ENCODE results near the gene DYNLRB1. TPM values are rescaled to one million over a fixed set of nuclear protein-coding genes. Genes with fewer than 3 reads are reported as not detected.
"Not testable (repeated sequence)": the region's sequence is repeated elsewhere in the genome, so short reads cannot be mapped to it uniquely, and the experiment has no call there.

The DYNLRB1 gene
- total and polyA plus RNA-seq, 2 donors from 2014 or later, result 185 to 676 TPM

DNA sequence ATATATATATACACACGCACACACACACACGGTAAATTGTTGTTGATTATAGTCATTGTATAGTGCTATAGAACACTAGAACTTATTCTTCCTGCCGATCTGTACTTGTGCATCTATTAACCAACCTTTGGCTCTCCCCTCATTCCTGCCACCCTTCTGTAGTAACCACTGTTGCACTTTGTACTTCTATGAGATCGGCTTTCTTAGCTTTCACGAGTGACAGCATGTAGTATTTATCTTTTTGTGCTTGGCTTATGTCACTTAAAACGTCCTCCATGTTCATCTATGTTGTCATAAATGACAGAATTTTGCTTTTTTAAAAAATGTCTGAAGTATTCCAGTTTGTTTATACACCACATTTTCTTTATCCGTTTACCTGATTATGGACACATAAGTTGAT, 20.9 kb upstream of the DYNLRB1 start:
- FAIRE-seq, result no peak
- no peak overlapping the region for H3K4me3 ChIP-seq (ENCODE audit: low read length in 3 of 3)
- intact Hi-C loops (cut with DNase I), result no loop called here
- no peaks in the 10 kb centered on the region for H3K4me1 ChIP-seq (ENCODE audit: control insufficient read depth in 2 of 3, insufficient read depth in 2 of 3, low read depth in 1 of 3, low read length in 3 of 3)
- no peak for DNase-seq
- no peak overlapping the region for H3K27ac ChIP-seq (ENCODE audit: low read depth in 2 of 2, low read length in 2 of 2)
- no peaks in the 10 kb centered on the region for H3K27me3 ChIP-seq (ENCODE audit: control insufficient read depth, insufficient read depth, low read length)
- no peak overlapping the region for H3K9ac ChIP-seq (ENCODE audit: low read length in 3 of 3)
- no peaks in the 10 kb centered on the region for H3K9me3 ChIP-seq (ENCODE audit: control insufficient read depth in 2 of 3, insufficient read depth in 1 of 3, low read length in 3 of 3)
- TF ChIP-seq, protein P1, sequence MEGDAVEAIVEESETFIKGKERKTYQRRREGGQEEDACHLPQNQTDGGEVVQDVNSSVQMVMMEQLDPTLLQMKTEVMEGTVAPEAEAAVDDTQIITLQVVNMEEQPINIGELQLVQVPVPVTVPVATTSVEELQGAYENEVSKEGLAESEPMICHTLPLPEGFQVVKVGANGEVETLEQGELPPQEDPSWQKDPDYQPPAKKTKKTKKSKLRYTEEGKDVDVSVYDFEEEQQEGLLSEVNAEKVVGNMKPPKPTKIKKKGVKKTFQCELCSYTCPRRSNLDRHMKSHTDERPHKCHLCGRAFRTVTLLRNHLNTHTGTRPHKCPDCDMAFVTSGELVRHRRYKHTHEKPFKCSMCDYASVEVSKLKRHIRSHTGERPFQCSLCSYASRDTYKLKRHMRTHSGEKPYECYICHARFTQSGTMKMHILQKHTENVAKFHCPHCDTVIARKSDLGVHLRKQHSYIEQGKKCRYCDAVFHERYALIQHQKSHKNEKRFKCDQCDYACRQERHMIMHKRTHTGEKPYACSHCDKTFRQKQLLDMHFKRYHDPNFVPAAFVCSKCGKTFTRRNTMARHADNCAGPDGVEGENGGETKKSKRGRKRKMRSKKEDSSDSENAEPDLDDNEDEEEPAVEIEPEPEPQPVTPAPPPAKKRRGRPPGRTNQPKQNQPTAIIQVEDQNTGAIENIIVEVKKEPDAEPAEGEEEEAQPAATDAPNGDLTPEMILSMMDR (IDR thresholded peaks at IDR 0.05; ENCODE audit: borderline replicate concordance, extremely low read depth, insufficient read depth), result no peak
- peaks cover 15 to 30% (median 16%) of the 10 kb centered on the region in 3 donors for H3K36me3 ChIP-seq (ENCODE audit: control insufficient read depth in 2 of 3, insufficient read depth in 3 of 3, low read length in 3 of 3)

DNA sequence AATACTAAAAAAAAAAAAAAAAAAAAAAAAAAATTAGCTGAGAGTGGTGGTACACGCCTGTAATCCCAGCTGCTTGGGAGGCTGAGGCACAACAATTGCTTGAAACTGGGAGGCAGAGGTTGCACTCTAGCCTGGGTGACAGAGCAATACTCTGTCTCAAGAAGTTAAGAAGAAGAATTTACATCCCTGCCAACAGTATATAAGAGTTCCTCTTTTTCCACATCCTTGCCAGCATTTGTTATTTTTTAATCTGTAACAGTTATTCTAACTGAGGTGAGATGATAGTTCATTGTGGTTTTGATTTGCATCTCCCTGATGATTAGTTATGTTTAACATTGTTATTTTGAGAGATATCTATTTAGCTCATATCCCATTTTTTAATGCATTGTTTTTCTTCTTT, 20.3 kb upstream of the DYNLRB1 start:
- no peaks in the 10 kb centered on the region for H3K27me3 ChIP-seq (ENCODE audit: control insufficient read depth, insufficient read depth, low read length)
- DNase-seq (no peak), FAIRE-seq (no peak)
- H3K27ac ChIP-seq (ENCODE audit: low read depth in 2 of 2, low read length in 2 of 2), result no peak overlapping the region
- peaks cover 10 to 25% (median 19%) of the 10 kb centered on the region in 3 donors for H3K36me3 ChIP-seq (ENCODE audit: control insufficient read depth in 2 of 3, insufficient read depth in 3 of 3, low read length in 3 of 3)
- TF ChIP-seq, protein P1 (IDR thresholded peaks at IDR 0.05; ENCODE audit: borderline replicate concordance, extremely low read depth, insufficient read depth), result no peak
- peaks cover 0 to 2% (median 0%) of the 10 kb centered on the region in 3 donors for H3K9me3 ChIP-seq (ENCODE audit: control insufficient read depth in 2 of 3, insufficient read depth in 1 of 3, low read length in 3 of 3)
- intact Hi-C loops (cut with DNase I), result no loop called here
- no peak overlapping the region for H3K4me3 ChIP-seq (ENCODE audit: low read length in 3 of 3)
- no peak overlapping the region for H3K9ac ChIP-seq (ENCODE audit: low read length in 3 of 3)
- no peaks in the 10 kb centered on the region for H3K4me1 ChIP-seq (ENCODE audit: control insufficient read depth in 2 of 3, insufficient read depth in 2 of 3, low read depth in 1 of 3, low read length in 3 of 3)

DNA sequence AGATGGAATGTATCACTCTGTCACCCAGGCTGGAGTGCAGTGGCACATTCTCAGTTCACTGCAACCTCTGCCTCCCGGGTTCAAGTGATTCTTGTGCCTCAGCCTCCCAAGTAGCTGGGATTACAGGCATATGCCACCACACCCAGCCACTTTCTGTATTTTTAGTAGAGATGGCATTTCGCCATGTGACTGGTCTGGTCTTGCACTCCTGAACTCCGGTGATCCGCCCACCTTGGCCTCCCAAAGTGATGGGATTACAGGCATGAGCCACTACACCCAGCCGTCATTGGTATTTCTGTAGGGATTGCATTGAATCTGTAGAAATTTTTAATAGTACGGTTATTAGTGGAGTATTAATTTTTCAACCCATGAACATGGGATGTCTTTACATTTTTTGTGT, 18.6 kb upstream of the DYNLRB1 start:
- H3K4me3 ChIP-seq (ENCODE audit: low read length in 3 of 3); DNase-seq; H3K27ac ChIP-seq (ENCODE audit: low read depth in 2 of 2, low read length in 2 of 2); FAIRE-seq; H3K9me3 ChIP-seq (ENCODE audit: control insufficient read depth in 2 of 3, insufficient read depth in 1 of 3, low read length in 3 of 3); H3K27me3 ChIP-seq (ENCODE audit: control insufficient read depth, insufficient read depth, low read length); intact Hi-C loops (cut with DNase I); H3K9ac ChIP-seq (ENCODE audit: low read length in 3 of 3); H3K4me1 ChIP-seq (ENCODE audit: control insufficient read depth in 2 of 3, insufficient read depth in 2 of 3, low read depth in 1 of 3, low read length in 3 of 3): not testable (repeated sequence)
- peaks cover 8 to 22% (median 16%) of the 10 kb centered on the region in 3 donors for H3K36me3 ChIP-seq (ENCODE audit: control insufficient read depth in 2 of 3, insufficient read depth in 3 of 3, low read length in 3 of 3)

DNA sequence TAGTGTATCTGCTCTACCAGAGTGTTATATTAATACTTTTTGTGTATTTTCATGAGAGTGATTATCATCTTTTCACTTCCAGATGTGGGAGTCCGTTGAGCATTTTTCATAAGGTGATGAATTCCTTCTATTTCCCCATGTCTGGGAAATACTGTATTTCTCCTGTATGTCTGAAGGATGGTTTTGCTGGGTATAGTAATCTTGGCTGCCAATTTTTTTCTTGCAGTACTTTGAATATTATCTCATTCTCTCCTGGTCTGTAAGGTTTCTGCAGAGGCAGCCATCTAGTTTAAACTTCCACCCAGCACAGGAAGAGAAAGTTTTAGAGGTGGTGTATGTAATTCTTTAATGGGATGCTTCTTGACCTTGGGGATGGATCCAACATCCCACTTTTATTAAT, 15.4 kb upstream of the DYNLRB1 start:
- H3K4me1 ChIP-seq (ENCODE audit: control insufficient read depth in 2 of 3, insufficient read depth in 2 of 3, low read depth in 1 of 3, low read length in 3 of 3), result no peaks in the 10 kb centered on the region
- intact Hi-C loops (cut with DNase I), result no loop called here
- FAIRE-seq (no peak), DNase-seq (no peak)
- peaks cover 0 to 2% (median 0%) of the 10 kb centered on the region in 3 donors for H3K9me3 ChIP-seq (ENCODE audit: control insufficient read depth in 2 of 3, insufficient read depth in 1 of 3, low read length in 3 of 3)
- H3K4me3 ChIP-seq (ENCODE audit: low read length in 3 of 3), result no peak overlapping the region
- TF ChIP-seq, protein P1 (IDR thresholded peaks at IDR 0.05; ENCODE audit: borderline replicate concordance, extremely low read depth, insufficient read depth), result no peak
- H3K27me3 ChIP-seq (ENCODE audit: control insufficient read depth, insufficient read depth, low read length), result no peaks in the 10 kb centered on the region
- no peak overlapping the region for H3K9ac ChIP-seq (ENCODE audit: low read length in 3 of 3)
- H3K36me3 ChIP-seq (ENCODE audit: control insufficient read depth in 2 of 3, insufficient read depth in 3 of 3, low read length in 3 of 3), result peaks cover 2 to 18% (median 6%) of the 10 kb centered on the region in 3 donors
- H3K27ac ChIP-seq (ENCODE audit: low read depth in 2 of 2, low read length in 2 of 2), result no peak overlapping the region
